ENCODE results near the gene DOCK3.

DOCK3 gene

GRCh38 chr3:50817756-50818529 is 143.2 kb downstream of the DOCK3 start:
- DNase-seq = no peak
- no peak overlapping the region for H3K9ac ChIP-seq (ENCODE audit: low read length)
- no peaks in the 10 kb centered on the region for H3K79me2 ChIP-seq (ENCODE audit: low read length)
- H2AFZ ChIP-seq (ENCODE audit: low read length) = no peak overlapping the region
- no peak overlapping the region for H3K27ac ChIP-seq (ENCODE audit: low read length)
- H3K4me1 ChIP-seq (ENCODE audit: low read length) = no peaks in the 10 kb centered on the region
- no peak overlapping the region for H3K4me3 ChIP-seq (ENCODE audit: low read length)
- no peaks in the 10 kb centered on the region for H3F3A ChIP-seq (ENCODE audit: insufficient read depth, low read length)
- H4K20me1 ChIP-seq (ENCODE audit: insufficient read depth, low read length) = no peaks in the 10 kb centered on the region
- H3K36me3 ChIP-seq (replicated peaks; ENCODE audit: insufficient read depth, low read length) = no peaks in the 10 kb centered on the region
- H3K9me2 ChIP-seq (replicated peaks; ENCODE audit: insufficient read depth, low read length) = no peaks in the 10 kb centered on the region
- no peaks in the 10 kb centered on the region for H3K9me3 ChIP-seq (replicated peaks; ENCODE audit: insufficient read depth, low read length)
- no peaks in the 10 kb centered on the region for H3K27me3 ChIP-seq (replicated peaks; ENCODE audit: insufficient read depth, low read length)
- TF ChIP-seq EZH2 (optimal IDR thresholded peaks at IDR 0.05; ENCODE audit: low read depth, low read length) (no peak), EZH2phosphoT487 (IDR thresholded peaks at IDR 0.05; ENCODE audit: low read length) (no peak), CTCF (IDR thresholded peaks at IDR 0.05; ENCODE audit: low read length) (no peak)
- H3K4me2 ChIP-seq (ENCODE audit: low read depth, low read length) = no peak overlapping the region

- no peaks in the 10 kb centered on the region for H3K36me3 ChIP-seq (replicated peaks; ENCODE audit: insufficient read depth, low read length)
- no peaks in the 10 kb centered on the region for H3K9me3 ChIP-seq (replicated peaks; ENCODE audit: insufficient read depth, low read length)
- no peak overlapping the region for H3K27ac ChIP-seq (ENCODE audit: low read length)
- no peak for TF ChIP-seq EZH2 (optimal IDR thresholded peaks at IDR 0.05; ENCODE audit: low read depth, low read length)
- no peak for TF ChIP-seq CTCF (IDR thresholded peaks at IDR 0.05; ENCODE audit: low read length)
- no peak for TF ChIP-seq EZH2phosphoT487 (IDR thresholded peaks at IDR 0.05; ENCODE audit: low read length)
- H3K9me2 ChIP-seq (replicated peaks; ENCODE audit: insufficient read depth, low read length) = no peaks in the 10 kb centered on the region
- no peak overlapping the region for H3K9ac ChIP-seq (ENCODE audit: low read length)
- no peak overlapping the region for H2AFZ ChIP-seq (ENCODE audit: low read length)
- no peaks in the 10 kb centered on the region for H3K79me2 ChIP-seq (ENCODE audit: low read length)
- H3K4me2 ChIP-seq (ENCODE audit: low read depth, low read length) = no peak overlapping the region
- H3K4me3 ChIP-seq (ENCODE audit: low read length) = no peak overlapping the region
- H3F3A ChIP-seq (ENCODE audit: insufficient read depth, low read length) = no peaks in the 10 kb centered on the region
- H4K20me1 ChIP-seq (ENCODE audit: insufficient read depth, low read length) = no peaks in the 10 kb centered on the region
- H3K4me1 ChIP-seq (ENCODE audit: low read length) = no peaks in the 10 kb centered on the region
- no peaks in the 10 kb centered on the region for H3K27me3 ChIP-seq (replicated peaks; ENCODE audit: insufficient read depth, low read length)
- no peak for DNase-seq
Observed at GRCh38 chr3:50819882-50820281, 145.2 kb downstream of the DOCK3 start.

- no peak for TF ChIP-seq EZH2 (optimal IDR thresholded peaks at IDR 0.05; ENCODE audit: low read depth, low read length)
- no peak for TF ChIP-seq EZH2phosphoT487 (IDR thresholded peaks at IDR 0.05; ENCODE audit: low read length)
- no peak for TF ChIP-seq CTCF (IDR thresholded peaks at IDR 0.05; ENCODE audit: low read length)
- Histone ChIP-seq H3K79me2 (ENCODE audit: low read length) (no peaks in the 10 kb centered on the region), H4K20me1 (ENCODE audit: insufficient read depth, low read length) (no peaks in the 10 kb centered on the region), H2AFZ (ENCODE audit: low read length) (no peak overlapping the region), H3K9me2 (replicated peaks; ENCODE audit: insufficient read depth, low read length) (no peaks in the 10 kb centered on the region), H3K4me2 (ENCODE audit: low read depth, low read length) (no peak overlapping the region), H3K4me1 (ENCODE audit: low read length) (no peaks in the 10 kb centered on the region), H3K27ac (ENCODE audit: low read length) (no peak overlapping the region), H3K9me3 (replicated peaks; ENCODE audit: insufficient read depth, low read length) (no peaks in the 10 kb centered on the region), H3K27me3 (replicated peaks; ENCODE audit: insufficient read depth, low read length) (no peaks in the 10 kb centered on the region), H3K36me3 (replicated peaks; ENCODE audit: insufficient read depth, low read length) (no peaks in the 10 kb centered on the region), H3F3A (ENCODE audit: insufficient read depth, low read length) (no peaks in the 10 kb centered on the region), H3K4me3 (ENCODE audit: low read length) (no peak overlapping the region), H3K9ac (ENCODE audit: low read length) (no peak overlapping the region)
- DNase-seq = no peak
Observed at GRCh38 chr3:50825841-50826240, 151.1 kb downstream of the DOCK3 start.
